Measurements from ENCODE around the gene LRIG1. TPM values are rescaled to one million over a fixed set of nuclear protein-coding genes. Genes with fewer than 3 reads are reported as not detected.

Gene LRIG1
- total RNA-seq, 1 experiment from 2014 or later, result 5.3 TPM

DNA sequence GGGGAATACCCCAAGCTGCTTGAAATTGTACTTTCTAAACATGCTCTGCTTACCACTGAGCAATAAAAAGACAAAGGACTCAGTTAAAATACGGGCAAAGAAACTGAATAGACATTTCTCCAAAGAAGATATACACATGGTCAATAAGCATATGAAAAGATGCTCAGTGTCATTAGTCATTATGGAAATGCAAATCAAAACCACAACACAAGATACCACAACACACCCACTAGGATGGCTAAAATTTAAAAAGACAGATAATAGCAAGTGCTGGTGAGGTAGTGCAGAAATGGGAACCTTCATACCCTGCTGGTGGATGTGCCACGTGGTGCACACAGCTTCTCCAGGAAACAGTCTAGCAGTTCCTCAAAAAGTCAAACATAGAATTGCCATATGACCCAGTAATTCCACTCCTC, 21.3 kb downstream of the LRIG1 start:
- DNase-seq (ENCODE audit: low read depth, low spot score) (no peak), ATAC-seq (no peak)
- BruUV-seq (replicated peaks), result no TSS peak
- no peak overlapping the region for H3K4me3 ChIP-seq (ENCODE audit: low read depth in 2 of 2, low read length in 2 of 2)
- H3K27me3 ChIP-seq (ENCODE audit: control insufficient read depth, insufficient read depth, low read length), result no peaks in the 10 kb centered on the region
- no peak overlapping the region for H3K27ac ChIP-seq (ENCODE audit: low read length)
- POLR2A ChIA-PET, result no interaction called here
- CTCF ChIA-PET, result no interaction called here
- H3K4me1 ChIP-seq (ENCODE audit: control insufficient read depth, insufficient read depth, low read length), result no peaks in the 10 kb centered on the region
- in situ Hi-C loops (cut with HindIII; ENCODE audit: low pct_unique_long_range_greater_than_20kb, low sequenced_read_pairs) (no loop called here), intact Hi-C loops (cut with micrococcal nuclease; ENCODE audit: unreplicated experiment) (no loop called here)
- TF ChIP-seq POLR2AphosphoS5 (IDR thresholded peaks at IDR 0.05; ENCODE audit: low read depth, low read length) (no peak), TCF7L2 (IDR thresholded peaks at IDR 0.05; ENCODE audit: low read depth, low read length) (no peak), SIN3A (IDR thresholded peaks at IDR 0.05; ENCODE audit: borderline replicate concordance, insufficient read depth, low read depth, low read length) (no peak)
- TF ChIP-seq, protein P1, sequence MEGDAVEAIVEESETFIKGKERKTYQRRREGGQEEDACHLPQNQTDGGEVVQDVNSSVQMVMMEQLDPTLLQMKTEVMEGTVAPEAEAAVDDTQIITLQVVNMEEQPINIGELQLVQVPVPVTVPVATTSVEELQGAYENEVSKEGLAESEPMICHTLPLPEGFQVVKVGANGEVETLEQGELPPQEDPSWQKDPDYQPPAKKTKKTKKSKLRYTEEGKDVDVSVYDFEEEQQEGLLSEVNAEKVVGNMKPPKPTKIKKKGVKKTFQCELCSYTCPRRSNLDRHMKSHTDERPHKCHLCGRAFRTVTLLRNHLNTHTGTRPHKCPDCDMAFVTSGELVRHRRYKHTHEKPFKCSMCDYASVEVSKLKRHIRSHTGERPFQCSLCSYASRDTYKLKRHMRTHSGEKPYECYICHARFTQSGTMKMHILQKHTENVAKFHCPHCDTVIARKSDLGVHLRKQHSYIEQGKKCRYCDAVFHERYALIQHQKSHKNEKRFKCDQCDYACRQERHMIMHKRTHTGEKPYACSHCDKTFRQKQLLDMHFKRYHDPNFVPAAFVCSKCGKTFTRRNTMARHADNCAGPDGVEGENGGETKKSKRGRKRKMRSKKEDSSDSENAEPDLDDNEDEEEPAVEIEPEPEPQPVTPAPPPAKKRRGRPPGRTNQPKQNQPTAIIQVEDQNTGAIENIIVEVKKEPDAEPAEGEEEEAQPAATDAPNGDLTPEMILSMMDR (IDR thresholded peaks at IDR 0.05), result no peak
- TF ChIP-seq, protein P2, sequence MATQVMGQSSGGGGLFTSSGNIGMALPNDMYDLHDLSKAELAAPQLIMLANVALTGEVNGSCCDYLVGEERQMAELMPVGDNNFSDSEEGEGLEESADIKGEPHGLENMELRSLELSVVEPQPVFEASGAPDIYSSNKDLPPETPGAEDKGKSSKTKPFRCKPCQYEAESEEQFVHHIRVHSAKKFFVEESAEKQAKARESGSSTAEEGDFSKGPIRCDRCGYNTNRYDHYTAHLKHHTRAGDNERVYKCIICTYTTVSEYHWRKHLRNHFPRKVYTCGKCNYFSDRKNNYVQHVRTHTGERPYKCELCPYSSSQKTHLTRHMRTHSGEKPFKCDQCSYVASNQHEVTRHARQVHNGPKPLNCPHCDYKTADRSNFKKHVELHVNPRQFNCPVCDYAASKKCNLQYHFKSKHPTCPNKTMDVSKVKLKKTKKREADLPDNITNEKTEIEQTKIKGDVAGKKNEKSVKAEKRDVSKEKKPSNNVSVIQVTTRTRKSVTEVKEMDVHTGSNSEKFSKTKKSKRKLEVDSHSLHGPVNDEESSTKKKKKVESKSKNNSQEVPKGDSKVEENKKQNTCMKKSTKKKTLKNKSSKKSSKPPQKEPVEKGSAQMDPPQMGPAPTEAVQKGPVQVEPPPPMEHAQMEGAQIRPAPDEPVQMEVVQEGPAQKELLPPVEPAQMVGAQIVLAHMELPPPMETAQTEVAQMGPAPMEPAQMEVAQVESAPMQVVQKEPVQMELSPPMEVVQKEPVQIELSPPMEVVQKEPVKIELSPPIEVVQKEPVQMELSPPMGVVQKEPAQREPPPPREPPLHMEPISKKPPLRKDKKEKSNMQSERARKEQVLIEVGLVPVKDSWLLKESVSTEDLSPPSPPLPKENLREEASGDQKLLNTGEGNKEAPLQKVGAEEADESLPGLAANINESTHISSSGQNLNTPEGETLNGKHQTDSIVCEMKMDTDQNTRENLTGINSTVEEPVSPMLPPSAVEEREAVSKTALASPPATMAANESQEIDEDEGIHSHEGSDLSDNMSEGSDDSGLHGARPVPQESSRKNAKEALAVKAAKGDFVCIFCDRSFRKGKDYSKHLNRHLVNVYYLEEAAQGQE (IDR thresholded peaks at IDR 0.05; ENCODE audit: insufficient read depth in 1 of 2, low read depth in 2 of 2, low read length in 1 of 2), result no peak
- no peaks in the 10 kb centered on the region for H3K36me3 ChIP-seq (ENCODE audit: control insufficient read depth, insufficient read depth, low read length)
- no peaks in the 10 kb centered on the region for H3K9me3 ChIP-seq (ENCODE audit: control insufficient read depth, insufficient read depth, low read depth, low read length)

DNA sequence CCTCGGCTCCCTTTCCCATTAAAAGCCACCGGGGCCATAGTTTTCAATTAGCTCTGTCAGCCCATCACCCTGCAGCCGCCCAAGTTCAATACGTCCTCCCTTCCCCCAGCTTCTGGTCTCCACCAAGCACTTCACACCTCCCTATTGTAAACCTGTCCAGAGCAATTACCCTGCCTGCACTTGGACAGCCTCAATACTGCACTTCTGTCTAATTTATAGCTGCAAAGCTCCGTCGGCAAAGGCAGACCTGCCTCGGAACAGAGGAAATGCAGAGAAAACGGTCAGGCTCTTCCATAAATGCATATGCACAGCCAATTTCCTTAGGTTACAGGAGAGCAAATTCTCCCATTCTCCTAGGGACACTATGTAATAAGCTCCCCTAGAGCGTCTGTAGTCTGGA, 21.9 kb downstream of the LRIG1 start:
- no peak for DNase-seq (ENCODE audit: low read depth, low spot score)
- intact Hi-C loops (cut with micrococcal nuclease; ENCODE audit: unreplicated experiment), result no loop called here
- H3K4me1 ChIP-seq (ENCODE audit: control insufficient read depth, insufficient read depth, low read length), result no peaks in the 10 kb centered on the region
- no peak overlapping the region for H3K27ac ChIP-seq (ENCODE audit: low read length)
- ChIA-PET POLR2A (no interaction called here), CTCF (no interaction called here)
- in situ Hi-C loops (cut with HindIII; ENCODE audit: low pct_unique_long_range_greater_than_20kb, low sequenced_read_pairs), result no loop called here
- H3K9me3 ChIP-seq (ENCODE audit: control insufficient read depth, insufficient read depth, low read depth, low read length), result no peaks in the 10 kb centered on the region
- TF ChIP-seq, protein P2 (IDR thresholded peaks at IDR 0.05; ENCODE audit: insufficient read depth in 1 of 2, low read depth in 2 of 2, low read length in 1 of 2), result no peak
- TF ChIP-seq, protein P1 (IDR thresholded peaks at IDR 0.05), result no peak
- TF ChIP-seq POLR2AphosphoS5 (IDR thresholded peaks at IDR 0.05; ENCODE audit: low read depth, low read length) (no peak), SIN3A (IDR thresholded peaks at IDR 0.05; ENCODE audit: borderline replicate concordance, insufficient read depth, low read depth, low read length) (no peak)
- ATAC-seq, result no peak
- BruUV-seq (replicated peaks), result no TSS peak
- H3K27me3 ChIP-seq (ENCODE audit: control insufficient read depth, insufficient read depth, low read length), result no peaks in the 10 kb centered on the region
- no peak overlapping the region for H3K4me3 ChIP-seq (ENCODE audit: low read depth in 2 of 2, low read length in 2 of 2)
- no peaks in the 10 kb centered on the region for H3K36me3 ChIP-seq (ENCODE audit: control insufficient read depth, insufficient read depth, low read length)

Data from Panc1 (cell line).